ENCODE results near the gene ZBTB16. TPM values are rescaled to one million over a fixed set of nuclear protein-coding genes. Genes with fewer than 3 reads are reported as not detected.

ZBTB16 gene
- polyA plus RNA-seq, 1 experiment: not detected

DNA sequence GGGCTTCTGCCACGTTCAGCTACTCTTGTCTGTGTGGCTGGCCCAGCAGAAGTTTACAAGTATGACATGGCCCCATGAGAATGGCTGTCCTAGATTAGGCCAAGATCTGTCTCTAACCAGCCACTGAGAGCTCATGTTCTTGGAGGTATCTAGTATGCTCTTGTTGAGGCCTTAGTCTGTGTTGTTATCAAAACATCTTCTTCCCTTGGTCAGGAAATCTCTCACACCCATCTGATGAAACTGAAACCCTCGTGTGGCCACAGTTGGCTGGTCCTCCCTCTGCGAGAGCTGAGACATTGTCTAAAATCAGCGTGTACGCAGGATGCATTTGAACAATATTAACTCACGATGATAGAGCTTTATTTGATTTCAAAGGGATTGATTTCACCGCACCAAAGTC, 127.7 kb downstream of the ZBTB16 start:
- ChIA-PET CTCF (interaction anchor here (1.1 kb wide), 1 partner anchor 11 kb away, joined by 3 read pairs; no protein-coding TSS in a partner anchor), POLR2A (no interaction called here)
- Histone ChIP-seq H3K9me3 (ENCODE audit: control insufficient read depth, insufficient read depth, low read length) (no peaks in the 10 kb centered on the region), H3K4me3 (ENCODE audit: low read depth, low read length) (no peak overlapping the region), H3K27me3 (ENCODE audit: control insufficient read depth, insufficient read depth, low read length) (no peaks in the 10 kb centered on the region), H3K27ac (ENCODE audit: low read depth, low read length) (no peak overlapping the region)
- TF ChIP-seq, protein P1, sequence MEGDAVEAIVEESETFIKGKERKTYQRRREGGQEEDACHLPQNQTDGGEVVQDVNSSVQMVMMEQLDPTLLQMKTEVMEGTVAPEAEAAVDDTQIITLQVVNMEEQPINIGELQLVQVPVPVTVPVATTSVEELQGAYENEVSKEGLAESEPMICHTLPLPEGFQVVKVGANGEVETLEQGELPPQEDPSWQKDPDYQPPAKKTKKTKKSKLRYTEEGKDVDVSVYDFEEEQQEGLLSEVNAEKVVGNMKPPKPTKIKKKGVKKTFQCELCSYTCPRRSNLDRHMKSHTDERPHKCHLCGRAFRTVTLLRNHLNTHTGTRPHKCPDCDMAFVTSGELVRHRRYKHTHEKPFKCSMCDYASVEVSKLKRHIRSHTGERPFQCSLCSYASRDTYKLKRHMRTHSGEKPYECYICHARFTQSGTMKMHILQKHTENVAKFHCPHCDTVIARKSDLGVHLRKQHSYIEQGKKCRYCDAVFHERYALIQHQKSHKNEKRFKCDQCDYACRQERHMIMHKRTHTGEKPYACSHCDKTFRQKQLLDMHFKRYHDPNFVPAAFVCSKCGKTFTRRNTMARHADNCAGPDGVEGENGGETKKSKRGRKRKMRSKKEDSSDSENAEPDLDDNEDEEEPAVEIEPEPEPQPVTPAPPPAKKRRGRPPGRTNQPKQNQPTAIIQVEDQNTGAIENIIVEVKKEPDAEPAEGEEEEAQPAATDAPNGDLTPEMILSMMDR (IDR thresholded peaks at IDR 0.05; ENCODE audit: low read depth, low read length): no peak
- no peak for DNase-seq (ENCODE audit: low read depth, low spot score)

- TF ChIP-seq, protein P1 (IDR thresholded peaks at IDR 0.05; ENCODE audit: low read depth, low read length): no peak
- H3K27ac ChIP-seq (ENCODE audit: low read depth, low read length): no peak overlapping the region
- no peak overlapping the region for H3K4me3 ChIP-seq (ENCODE audit: low read depth, low read length)
- no peaks in the 10 kb centered on the region for H3K9me3 ChIP-seq (ENCODE audit: control insufficient read depth, insufficient read depth, low read length)
- POLR2A ChIA-PET: no interaction called here
- CTCF ChIA-PET: no interaction called here
- no peak for DNase-seq (ENCODE audit: low read depth, low spot score)
- no peaks in the 10 kb centered on the region for H3K27me3 ChIP-seq (ENCODE audit: control insufficient read depth, insufficient read depth, low read length)
Observed at GRCh38 chr11:114188851-114189570, 129.5 kb downstream of the ZBTB16 start.

DNA sequence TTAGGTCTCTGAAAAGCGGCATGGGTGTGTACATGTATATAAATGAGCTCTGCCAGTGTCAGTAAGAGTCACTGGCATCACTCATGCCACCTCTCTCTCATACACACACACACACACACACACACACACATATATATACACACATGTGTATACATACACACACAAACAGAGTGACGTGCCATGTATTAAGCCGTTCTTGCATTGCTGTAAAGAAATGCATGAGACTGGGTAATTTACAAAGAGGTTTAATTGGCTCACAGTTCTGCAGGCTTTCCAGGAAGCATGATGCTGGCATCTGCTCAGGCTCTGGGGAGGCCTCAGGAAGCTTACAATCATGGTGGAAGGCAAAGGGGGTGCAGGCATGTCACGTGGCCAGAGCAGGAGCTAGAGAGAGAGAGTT, 131.1 kb downstream of the ZBTB16 start:
- Histone ChIP-seq H3K4me3 (ENCODE audit: low read depth, low read length) (no peak overlapping the region), H3K9me3 (ENCODE audit: control insufficient read depth, insufficient read depth, low read length) (no peaks in the 10 kb centered on the region), H3K27me3 (ENCODE audit: control insufficient read depth, insufficient read depth, low read length) (no peaks in the 10 kb centered on the region), H3K27ac (ENCODE audit: low read depth, low read length) (no peak overlapping the region)
- TF ChIP-seq, protein P1 (IDR thresholded peaks at IDR 0.05; ENCODE audit: low read depth, low read length): no peak
- ChIA-PET POLR2A (no interaction called here), CTCF (no interaction called here)
- no peak for DNase-seq (ENCODE audit: low read depth, low spot score)

- Histone ChIP-seq H3K27ac (ENCODE audit: low read depth, low read length) (no peak overlapping the region), H3K4me3 (ENCODE audit: low read depth, low read length) (no peak overlapping the region), H3K9me3 (ENCODE audit: control insufficient read depth, insufficient read depth, low read length) (no peaks in the 10 kb centered on the region), H3K27me3 (ENCODE audit: control insufficient read depth, insufficient read depth, low read length) (no peaks in the 10 kb centered on the region)
- TF ChIP-seq, protein P1 (IDR thresholded peaks at IDR 0.05; ENCODE audit: low read depth, low read length): no peak
- CTCF ChIA-PET: interaction anchor here (0.8 kb wide), 1 partner anchor 22 kb away, joined by 5 read pairs; no protein-coding TSS in a partner anchor
- POLR2A ChIA-PET: no interaction called here
- DNase-seq (ENCODE audit: low read depth, low spot score): no peak
Observed at GRCh38 chr11:114191893-114192292, 132.4 kb downstream of the ZBTB16 start.

- TF ChIP-seq, protein P1 (IDR thresholded peaks at IDR 0.05; ENCODE audit: low read depth, low read length): no peak
- no peak overlapping the region for H3K4me3 ChIP-seq (ENCODE audit: low read depth, low read length)
- no peak overlapping the region for H3K27ac ChIP-seq (ENCODE audit: low read depth, low read length)
- ChIA-PET CTCF (interaction anchor here (0.5 to 1.5 kb wide), 3 partner anchors 9 to 69 kb away, joined by 4 to 5 read pairs (median 4); no protein-coding TSS in a partner anchor), POLR2A (no interaction called here)
- DNase-seq (ENCODE audit: low read depth, low spot score): no peak
- H3K9me3 ChIP-seq (ENCODE audit: control insufficient read depth, insufficient read depth, low read length): no peaks in the 10 kb centered on the region
- no peaks in the 10 kb centered on the region for H3K27me3 ChIP-seq (ENCODE audit: control insufficient read depth, insufficient read depth, low read length)
Observed at GRCh38 chr11:114192841-114193389, 133.4 kb downstream of the ZBTB16 start.
